Fibroblast of lung (primary cell): ENCODE data around the gene VPS51.

ENCODE experiments used
- EZH2 ChIP-seq: IDR thresholded peaks from 2 replicates; pipeline ENCODE4 v1.5.1; 2012; ENCODE audit warnings: low read length, control low read depth, mild to moderate bottlenecking; ENCODE audit errors: missing control alignments
- TF ChIP-seq, protein P1 (sequence below), 2 donors: IDR thresholded peaks in 1 of 2; conservative IDR thresholded peaks in 1 of 2; 1 replicate in 1 of 2; 2 replicates in 1 of 2; pipeline ENCODE4 v1.5.1; 2011 to 2012; ENCODE audit warnings: low read length in 2 of 2, control low read depth in 1 of 2, inconsistent platforms in 1 of 2, low read depth in 1 of 2, mild to moderate bottlenecking in 1 of 2

GRCh38 chr11:65147352-65148075 is 51.5 kb downstream of the VPS51 start:
- TF ChIP-seq, protein P1, sequence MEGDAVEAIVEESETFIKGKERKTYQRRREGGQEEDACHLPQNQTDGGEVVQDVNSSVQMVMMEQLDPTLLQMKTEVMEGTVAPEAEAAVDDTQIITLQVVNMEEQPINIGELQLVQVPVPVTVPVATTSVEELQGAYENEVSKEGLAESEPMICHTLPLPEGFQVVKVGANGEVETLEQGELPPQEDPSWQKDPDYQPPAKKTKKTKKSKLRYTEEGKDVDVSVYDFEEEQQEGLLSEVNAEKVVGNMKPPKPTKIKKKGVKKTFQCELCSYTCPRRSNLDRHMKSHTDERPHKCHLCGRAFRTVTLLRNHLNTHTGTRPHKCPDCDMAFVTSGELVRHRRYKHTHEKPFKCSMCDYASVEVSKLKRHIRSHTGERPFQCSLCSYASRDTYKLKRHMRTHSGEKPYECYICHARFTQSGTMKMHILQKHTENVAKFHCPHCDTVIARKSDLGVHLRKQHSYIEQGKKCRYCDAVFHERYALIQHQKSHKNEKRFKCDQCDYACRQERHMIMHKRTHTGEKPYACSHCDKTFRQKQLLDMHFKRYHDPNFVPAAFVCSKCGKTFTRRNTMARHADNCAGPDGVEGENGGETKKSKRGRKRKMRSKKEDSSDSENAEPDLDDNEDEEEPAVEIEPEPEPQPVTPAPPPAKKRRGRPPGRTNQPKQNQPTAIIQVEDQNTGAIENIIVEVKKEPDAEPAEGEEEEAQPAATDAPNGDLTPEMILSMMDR (conservative IDR thresholded peaks at IDR 0.05 in 1 of 2, IDR thresholded peaks at IDR 0.05 in 1 of 2; ENCODE audit: low read depth in 1 of 2, low read length in 2 of 2): no peak
- no peak for TF ChIP-seq EZH2
